Measurements from ENCODE around the gene CCR3. TPM values are rescaled to one million over a fixed set of nuclear protein-coding genes. Genes with fewer than 3 reads are reported as not detected.
"Not testable (repeated sequence)": the region's sequence is repeated elsewhere in the genome, so short reads cannot be mapped to it uniquely, and the experiment has no call there.

CCR3 gene
- total RNA-seq = not detected

GRCh38 chr3:46242120-46242519 is at the start of gene CCR3:
Gene CCR3, plus strand, starts transcription at chr3:46242460. Its CDS starts 22,699 bp downstream, at chr3:46265159.
- POLR2A ChIA-PET = no interaction called here
- CTCF ChIA-PET = no interaction called here

GRCh38 chr3:46192939-46193338 is 49.3 kb upstream of the CCR3 start:
- ChIA-PET CTCF (no interaction called here), POLR2A (no interaction called here)

GRCh38 chr3:46193436-46193835 is 48.8 kb upstream of the CCR3 start:
- ChIA-PET POLR2A (no interaction called here), CTCF (no interaction called here)

- ChIA-PET CTCF (no interaction called here), POLR2A (no interaction called here)
These were observed 47.2 kb upstream of the CCR3 start for GRCh38 chr3:46194868-46195553.

- ChIA-PET CTCF (no interaction called here), POLR2A (no interaction called here)
These were observed 45.9 kb upstream of the CCR3 start for GRCh38 chr3:46196261-46196957.

- POLR2A ChIA-PET = interaction anchor here (0.6 kb wide), 1 partner anchor 775 kb away, joined by 3 read pairs; no protein-coding TSS in a partner anchor
- CTCF ChIA-PET = no interaction called here
These were observed 42.0 kb upstream of the CCR3 start for GRCh38 chr3:46200211-46200610.

- ChIA-PET CTCF (no interaction called here), POLR2A (interaction anchor here (0.6 kb wide), 1 partner anchor 775 kb away, joined by 3 read pairs; no protein-coding TSS in a partner anchor)
These were observed 41.5 kb upstream of the CCR3 start for GRCh38 chr3:46200790-46201189.

GRCh38 chr3:46202535-46202934 is 39.7 kb upstream of the CCR3 start:
- POLR2A ChIA-PET = no interaction called here
- CTCF ChIA-PET = no interaction called here

- ChIA-PET CTCF (no interaction called here), POLR2A (no interaction called here)
These were observed 38.6 kb upstream of the CCR3 start for GRCh38 chr3:46203681-46204080.

- CTCF ChIA-PET = interaction anchor here (1.2 kb wide), 2 partner anchors 127 to 169 kb away, joined by 3 read pairs; no protein-coding TSS in a partner anchor
- POLR2A ChIA-PET = no interaction called here
These were observed 36.8 kb upstream of the CCR3 start for GRCh38 chr3:46205286-46205960.

- ChIA-PET CTCF (no interaction called here), POLR2A (no interaction called here)
These were observed 35.8 kb upstream of the CCR3 start for GRCh38 chr3:46206282-46207015.

- POLR2A ChIA-PET = not testable (repeated sequence)
- CTCF ChIA-PET = interaction anchor here (0.6 to 2.7 kb wide), 6 partner anchors 65 to 196 kb away, joined by 3 to 17 read pairs (median 3); no protein-coding TSS in a partner anchor
These were observed 34.7 kb upstream of the CCR3 start for GRCh38 chr3:46207514-46207913.

- POLR2A ChIA-PET = interaction anchor here (0.6 kb wide), 1 partner anchor 60 kb away, joined by 3 read pairs; no protein-coding TSS in a partner anchor
- CTCF ChIA-PET = interaction anchor here (0.7 to 2.7 kb wide), 9 partner anchors 64 to 170 kb away, joined by 3 to 17 read pairs (median 3); no protein-coding TSS in a partner anchor
These were observed 34.0 kb upstream of the CCR3 start, which contains the start of gene CCR1 for GRCh38 chr3:46208167-46208704. Gene CCR1, minus strand, starts transcription at chr3:46208313. Its CDS starts 4,000 bp downstream, at chr3:46204313.

- POLR2A ChIA-PET = no interaction called here
- CTCF ChIA-PET = interaction anchor here (0.6 to 2.7 kb wide), 8 partner anchors 67 to 169 kb away, joined by 3 to 17 read pairs (median 3); no protein-coding TSS in a partner anchor
These were observed 33.2 kb upstream of the CCR3 start for GRCh38 chr3:46209053-46209452.

GRCh38 chr3:46209746-46210470 is 32.4 kb upstream of the CCR3 start:
- ChIA-PET CTCF (interaction anchor here (0.9 to 2.7 kb wide), 6 partner anchors 12 to 168 kb away, joined by 3 to 17 read pairs (median 4); no protein-coding TSS in a partner anchor), POLR2A (no interaction called here)

- POLR2A ChIA-PET = no interaction called here
- CTCF ChIA-PET = no interaction called here
These were observed 30.2 kb upstream of the CCR3 start for GRCh38 chr3:46212101-46212500.

GRCh38 chr3:46213201-46213600 is 29.1 kb upstream of the CCR3 start:
- CTCF ChIA-PET = interaction anchor here (0.6 to 1.8 kb wide), 3 partner anchors 78 to 218 kb away, joined by 3 to 9 read pairs (median 3); no protein-coding TSS in a partner anchor
- POLR2A ChIA-PET = no interaction called here

GRCh38 chr3:46214751-46215352 is 27.4 kb upstream of the CCR3 start:
- CTCF ChIA-PET = no interaction called here
- POLR2A ChIA-PET = no interaction called here
